K562 (cell line): ENCODE measurements around the gene NOTCH1. TPM values are rescaled to one million over a fixed set of nuclear protein-coding genes. Genes with fewer than 3 reads are reported as not detected.

Experiments used
- ATAC-seq: fragments of 200-7000 bp; cut with Tn5 transposase; 3 replicates; pipeline ENCODE4 v1.9.1; 2020; ENCODE audit warnings: moderate library complexity
- BruUV-seq: library from RNA; stranded (reverse); fragments of 400-500 nt; replicated peaks from 2 replicates; lab custom pipeline; 2021; lab: Mats Ljungman, UMichigan
- CTCF ChIA-PET: fragments of 300-600 bp; formaldehyde crosslinking; extraction: SDS; loops from one replicate; lab custom pipeline; 2021; ENCODE audit warnings: low intra/inter-chr PET ratio; lab: Yijun Ruan, JAX
- POLR2A ChIA-PET: fragments of 300-600, 350-650 bp; sonication (Branson Sonifier 250); formaldehyde crosslinking; extraction: SDS; loops from one replicate; lab custom pipeline; 2021; ENCODE audit warnings: antibody characterized with exemption, inconsistent platforms; lab: Yijun Ruan, JAX
- DNase-seq, 4 experiments: peaks; one replicate each; pipeline versions ENCODE4 v3.0.0 to v3.0.0-alpha.2; 2011 to 2018; ENCODE audit warnings: low spot score in 3 of 4, mixed read lengths in 3 of 4; ENCODE audit errors: extremely low read depth in 1 of 4
- FAIRE-seq: peaks from 2 replicates; lab custom pipeline; 2011; peaks lifted over from hg19 to GRCh38; lab: Jason Lieb, UNC
- H2AFZ ChIP-seq: 2 replicates; pipeline ENCODE4 v1.6.0; 2011; ENCODE audit warnings: low read depth, low read length, control low read depth, inconsistent platforms
- H3K27ac ChIP-seq: fragments of 200-600 bp; 3 replicates; pipeline ENCODE4 v1.8.0; 2011; ENCODE audit warnings: low read depth, mild to moderate bottlenecking, control low read depth, inconsistent platforms, low read length, moderate library complexity, mixed read lengths; ENCODE audit errors: extremely low read depth
- H3K27me3 ChIP-seq, 2 experiments: fragments of 300-600 bp in 1 of 2; 2 replicates in 1 of 2; 3 replicates in 1 of 2; pipeline versions ENCODE4 v1.6.0 to v1.8.0; 2011; ENCODE audit warnings: inconsistent platforms in 2 of 2, low read length in 2 of 2, mild to moderate bottlenecking in 1 of 2, mixed read lengths in 1 of 2, moderate library complexity in 1 of 2; ENCODE audit not compliant: control insufficient read depth in 2 of 2, insufficient read depth in 2 of 2
- H3K36me3 ChIP-seq: fragments of 300-600 bp; 3 replicates; pipeline ENCODE4 v1.8.0; 2011; ENCODE audit warnings: mild to moderate bottlenecking, low read length, inconsistent platforms; ENCODE audit not compliant: control insufficient read depth, insufficient read depth
- H3K4me1 ChIP-seq, 2 experiments: fragments of 200-600 bp in 1 of 2; replicated peaks in 1 of 2; 2 replicates in 1 of 2; 3 replicates in 1 of 2; pipeline versions ENCODE4 v1.5.1 to v1.8.0; 2011; ENCODE audit warnings: inconsistent platforms in 2 of 2, low read length in 2 of 2, mild to moderate bottlenecking in 1 of 2, mixed read lengths in 1 of 2, moderate library complexity in 1 of 2; ENCODE audit not compliant: control insufficient read depth in 2 of 2, insufficient read depth in 2 of 2
- H3K4me2 ChIP-seq: 2 replicates; pipeline ENCODE4 v1.6.1; 2011; ENCODE audit warnings: low read length, control low read depth, inconsistent platforms, mixed read lengths; ENCODE audit not compliant: insufficient read depth
- H3K4me3 ChIP-seq: fragments of 200-600 bp; sonication (generic), shearing (Covaris generic); 2 replicates; pipeline ENCODE4 v1.5.1; 2016; ENCODE audit warnings: control low read depth, inconsistent platforms
- H3K79me2 ChIP-seq: fragments of 200-600 bp; 3 replicates; pipeline ENCODE4 v1.8.0; 2011; ENCODE audit warnings: low read length, inconsistent platforms; ENCODE audit not compliant: control insufficient read depth, insufficient read depth
- H3K9ac ChIP-seq, 2 experiments: 2 replicates each; pipeline versions ENCODE4 v1.6.0 to v1.6.1; 2011; ENCODE audit warnings: low read depth in 2 of 2, low read length in 2 of 2, control low read depth in 1 of 2, inconsistent platforms in 1 of 2, mild to moderate bottlenecking in 1 of 2, mixed read lengths in 1 of 2; ENCODE audit not compliant: insufficient read depth in 1 of 2
- H3K9me1 ChIP-seq: one replicate; pipeline ENCODE4 v1.6.0; 2011; ENCODE audit warnings: inconsistent platforms, mild to moderate bottlenecking, low read length, moderate library complexity; ENCODE audit not compliant: control insufficient read depth, insufficient read depth
- H3K9me3 ChIP-seq: replicated peaks from 2 replicates; pipeline ENCODE4 v1.5.1; 2011; ENCODE audit warnings: low read depth, low read length, inconsistent platforms; ENCODE audit not compliant: control insufficient read depth, insufficient read depth
- H4K20me1 ChIP-seq: replicated peaks from 2 replicates; pipeline ENCODE4 v1.6.1; 2011; ENCODE audit warnings: low read length, inconsistent platforms, mixed read lengths; ENCODE audit not compliant: control insufficient read depth, insufficient read depth
- FUS ChIP-seq: fragments of 200-400 bp; formaldehyde crosslinking; optimal IDR thresholded peaks from 2 replicates; pipeline ENCODE3; 2017; ENCODE audit warnings: low read depth, low read length
- NFRKB ChIP-seq: fragments of 450-650 bp; IDR thresholded peaks from 2 replicates; pipeline ENCODE4 v1.6.1; 2016; ENCODE audit warnings: low read depth
- NR2C2 ChIP-seq, 2 experiments: fragments of 200-800 bp in 1 of 2; sonication (Bioruptor generic) in 1 of 2; sonication (generic) in 1 of 2; formaldehyde crosslinking in 1 of 2; IDR thresholded peaks; 2 replicates each; pipeline versions ENCODE4 v1.6.1 to v1.8.0; 2016 to 2022; ENCODE audit warnings: mild to moderate bottlenecking in 1 of 2, missing compliant biosample characterization in 1 of 2, missing genetic modification characterization in 1 of 2, missing genetic modification reagents in 1 of 2
- PRMT5 ChIP-seq: sonication (generic); formaldehyde crosslinking; IDR thresholded peaks from 2 replicates; pipeline ENCODE4 v1.5.0; 2020; ENCODE audit warnings: missing genetic modification reagents
- SAP30 ChIP-seq: fragments of 200-600 bp; sonication (generic); IDR thresholded peaks from 2 replicates; pipeline ENCODE4 v1.6.1; 2012; ENCODE audit warnings: borderline replicate concordance, low read depth, mild to moderate bottlenecking, moderate library complexity, low read length, control low read depth, inconsistent platforms; ENCODE audit not compliant: insufficient read depth, poor library complexity, severe bottlenecking
- SIN3B ChIP-seq: fragments of 450-650 bp; IDR thresholded peaks from 2 replicates; pipeline ENCODE4 v1.6.1; 2017; ENCODE audit warnings: low read depth, mild to moderate bottlenecking, moderate library complexity
- SMAD4 ChIP-seq: fragments of 250-450 bp; sonication (Bioruptor Pico); conservative IDR thresholded peaks from 2 replicates; pipeline ENCODE4 v1.8.0; 2021; ENCODE audit warnings: inconsistent platforms, mild to moderate bottlenecking, moderate library complexity
- TBP ChIP-seq: optimal IDR thresholded peaks from 2 replicates; pipeline ENCODE3; 2011; ENCODE audit warnings: low read depth, low read length, improper control_type of control experiment
- WGBS: fragments of 100-300 bp; shearing (Covaris generic); methylation state at CpG from one replicate; pipeline ENCODE4 v1.1.6; 2016; ENCODE audit warnings: low coverage, mixed read lengths; ENCODE audit not compliant: insufficient coverage; ENCODE audit errors: missing lambda C conversion rate; 5-methylcytosine and 5-hydroxymethylcytosine counted together
- in situ Hi-C: fragments of 300-500 bp; cut with MboI; formaldehyde crosslinking; loops from 4 replicates; pipeline ENCODE4 v1.15.0; 2018; ENCODE audit warnings: inconsistent platforms, mixed read lengths
- intact Hi-C: fragments of 100-400 bp; cut with micrococcal nuclease; formaldehyde crosslinking; loops from 2 replicates; pipeline ENCODE4 v1.14.2; 2022
- polyA plus RNA-seq, 8 experiments: library from polyadenylated mRNA; depleted of rRNA in 4 of 8; stranded (reverse) in 5 of 8; unstranded in 3 of 8; fragments of >200 nt; fragmentation: Nextera tagmentation in 2 of 8; fragmentation: Illumina TruSeq in 1 of 8; extraction: Ambion mirVana in 2 of 8; extraction: Trizol in 1 of 8; gene quantifications; 2 replicates each; pipeline versions ENCODE4 v1.2.1 to v1.2.3, GENCODE V29; 2011 to 2014; ENCODE audit warnings: inconsistent platforms in 1 of 8, missing spikeins in 1 of 8
- total RNA-seq, 7 experiments: library from RNA; depleted of rRNA in 6 of 7; stranded (reverse); fragments of >200 nt in 6 of 7; fragmentation: Illumina TruSeq in 2 of 7; extraction: Trizol in 2 of 7; gene quantifications; 2 replicates each; pipeline versions ENCODE4 v1.2.1 to v1.2.3, GENCODE V29; 2011 to 2021; ENCODE audit warnings: low replicate concordance in 1 of 7
- TF ChIP-seq, protein P1 (sequence below): fragments of 450-650 bp; conservative IDR thresholded peaks from 2 replicates; pipeline ENCODE4 v1.6.1; 2016; ENCODE audit warnings: missing genetic modification characterization, low read depth, mild to moderate bottlenecking, missing compliant biosample characterization, moderate library complexity
- TF ChIP-seq, protein P2 (sequence below): sonication (generic); formaldehyde crosslinking; IDR thresholded peaks from 2 replicates; pipeline ENCODE4 v1.8.0; 2022; ENCODE audit warnings: mild to moderate bottlenecking, missing genetic modification reagents

NOTCH1 gene
- total and polyA plus RNA-seq, 9 of the 15 experiments (the other 6 are each of a cell fraction or from before 2014, with no cell fraction given), result 0.03 to 31.4 (median 2.3) TPM

DNA sequence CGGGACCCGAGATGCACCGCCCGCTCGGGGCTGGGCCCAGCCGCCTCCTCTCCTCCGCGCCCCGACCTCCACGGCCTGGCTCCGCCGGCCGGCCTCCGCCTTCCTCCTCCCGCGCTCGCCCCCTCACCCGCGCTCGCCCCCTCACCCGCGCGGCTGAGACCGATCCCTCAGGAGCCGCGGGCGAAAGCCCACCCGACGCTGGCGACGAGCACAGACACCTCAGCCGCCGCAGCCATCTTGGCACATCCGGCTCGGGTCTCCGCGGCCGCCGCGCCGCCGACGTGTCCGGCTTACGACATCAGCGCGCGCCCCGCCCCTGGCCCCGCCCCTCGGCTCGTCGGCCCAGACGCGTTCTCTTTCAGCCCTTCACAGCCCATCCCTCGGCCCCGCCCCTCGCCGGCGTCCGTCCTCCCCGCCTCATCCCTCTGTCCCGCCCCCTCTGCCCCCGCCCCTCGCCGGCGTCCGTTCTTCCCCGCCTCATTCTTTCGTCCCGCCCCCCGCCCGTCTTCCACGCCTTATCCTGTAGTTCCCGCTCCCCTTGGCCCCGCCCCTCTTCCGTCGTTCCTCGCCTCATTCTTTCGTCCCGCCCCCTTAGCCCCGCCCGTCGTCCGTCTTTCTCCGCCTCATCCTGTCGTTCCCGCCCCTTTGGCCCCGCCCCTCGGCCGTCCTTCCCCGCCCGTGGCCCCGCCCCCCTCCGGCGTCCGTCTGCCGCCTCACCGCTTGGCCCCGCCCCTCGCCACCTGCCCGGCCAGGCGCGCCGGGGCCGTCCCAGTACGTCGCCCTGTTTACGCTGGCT lies 62.9 kb downstream of the NOTCH1 start, which contains the start of gene SEC16A (continued):
- TF ChIP-seq, protein P1, sequence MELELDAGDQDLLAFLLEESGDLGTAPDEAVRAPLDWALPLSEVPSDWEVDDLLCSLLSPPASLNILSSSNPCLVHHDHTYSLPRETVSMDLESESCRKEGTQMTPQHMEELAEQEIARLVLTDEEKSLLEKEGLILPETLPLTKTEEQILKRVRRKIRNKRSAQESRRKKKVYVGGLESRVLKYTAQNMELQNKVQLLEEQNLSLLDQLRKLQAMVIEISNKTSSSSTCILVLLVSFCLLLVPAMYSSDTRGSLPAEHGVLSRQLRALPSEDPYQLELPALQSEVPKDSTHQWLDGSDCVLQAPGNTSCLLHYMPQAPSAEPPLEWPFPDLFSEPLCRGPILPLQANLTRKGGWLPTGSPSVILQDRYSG, result no peak
- TF ChIP-seq NFRKB (peak; percentile 67), SMAD4 (CRISPR knock-in tag) (peak; percentile 30; the same call in 1 of the 2 replicates), SIN3B (peak; percentile 96), TBP (peak; percentile 84)

DNA sequence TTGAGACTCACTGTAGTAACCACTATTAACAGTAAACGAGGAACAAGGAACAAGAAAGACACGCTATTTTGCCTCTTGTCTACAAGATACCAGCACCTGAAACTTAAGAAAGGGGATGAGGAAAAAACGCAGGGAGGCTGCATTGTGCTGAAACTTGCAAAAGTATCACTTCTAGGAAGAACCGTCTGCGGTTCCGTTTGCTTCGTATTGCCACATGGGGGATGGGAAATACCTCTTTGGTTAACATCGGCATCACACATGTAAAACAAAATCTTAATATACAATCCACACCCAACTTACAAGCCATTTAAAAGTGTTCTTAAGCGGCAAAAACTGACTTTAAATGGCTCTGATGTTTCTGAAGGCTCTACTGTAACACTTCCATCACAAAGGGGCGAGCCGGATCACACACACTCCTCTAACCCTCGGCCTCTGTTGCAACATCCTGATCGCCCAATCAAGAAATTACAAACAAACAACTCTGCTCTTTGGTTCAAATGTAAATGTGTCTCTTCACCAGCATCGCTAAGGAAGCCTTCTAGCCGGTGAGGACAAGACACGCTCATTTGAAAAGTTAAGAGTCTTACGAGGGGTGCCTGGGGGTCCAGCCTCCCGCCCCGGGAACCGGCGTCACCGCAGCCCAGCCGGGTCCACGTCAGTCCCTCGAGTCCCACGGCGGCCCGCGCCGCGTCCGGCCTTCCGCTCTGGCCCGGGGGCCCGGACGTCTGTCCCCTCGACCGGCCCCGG lies 63.6 kb downstream of the NOTCH1 start:
- POLR2A ChIA-PET, result no interaction called here
- no peak for ATAC-seq
- intact Hi-C loops, result no loop called here
- CTCF ChIA-PET, result no interaction called here
- Histone ChIP-seq H4K20me1 (peaks cover 35% of the 10 kb centered on the region), H3K9me1 (no peaks in the 10 kb centered on the region), H3K79me2 (peaks cover 55% of the 10 kb centered on the region), H3K27me3 (peaks cover 0 to 9% of the 10 kb centered on the region in 2 experiments; a peak in 2 of 5 replicates), H3K9ac (peak overlapping the region; percentile 95 to 98), H3K9me3 (no peaks in the 10 kb centered on the region), H3K27ac (peak overlapping the region; percentile 97), H3K4me2 (peak overlapping the region; percentile 97), H3K4me1 (peaks cover 17 to 38% of the 10 kb centered on the region in 2 experiments), H2AFZ (peak overlapping the region; percentile 65; the same call in 1 of the 2 replicates), H3K4me3 (peak overlapping the region; percentile 97), H3K36me3 (peaks cover 31% of the 10 kb centered on the region; the same call in 2 of the 3 replicates)
- TSS peak; percentile 78 for BruUV-seq
- in situ Hi-C loops, result no loop called here
- peak; percentile 74 for FAIRE-seq
- under 1% methylated on average over 32 of the region's 39 CpGs for WGBS
- peak in 1 of 4 experiments; percentile 45 for DNase-seq
- TF ChIP-seq FUS (no peak), SAP30 (peak; percentile 77), PRMT5 (CRISPR knock-in tag) (peak; percentile 41; the same call in 1 of the 2 replicates), NR2C2 (CRISPR knock-in tag; IDR thresholded peaks at IDR 0.05) (no peak), NR2C2 (tag; IDR thresholded peaks at IDR 0.05) (peak; percentile 53; the same call in 1 of the 2 replicates)
- TF ChIP-seq, protein P2, sequence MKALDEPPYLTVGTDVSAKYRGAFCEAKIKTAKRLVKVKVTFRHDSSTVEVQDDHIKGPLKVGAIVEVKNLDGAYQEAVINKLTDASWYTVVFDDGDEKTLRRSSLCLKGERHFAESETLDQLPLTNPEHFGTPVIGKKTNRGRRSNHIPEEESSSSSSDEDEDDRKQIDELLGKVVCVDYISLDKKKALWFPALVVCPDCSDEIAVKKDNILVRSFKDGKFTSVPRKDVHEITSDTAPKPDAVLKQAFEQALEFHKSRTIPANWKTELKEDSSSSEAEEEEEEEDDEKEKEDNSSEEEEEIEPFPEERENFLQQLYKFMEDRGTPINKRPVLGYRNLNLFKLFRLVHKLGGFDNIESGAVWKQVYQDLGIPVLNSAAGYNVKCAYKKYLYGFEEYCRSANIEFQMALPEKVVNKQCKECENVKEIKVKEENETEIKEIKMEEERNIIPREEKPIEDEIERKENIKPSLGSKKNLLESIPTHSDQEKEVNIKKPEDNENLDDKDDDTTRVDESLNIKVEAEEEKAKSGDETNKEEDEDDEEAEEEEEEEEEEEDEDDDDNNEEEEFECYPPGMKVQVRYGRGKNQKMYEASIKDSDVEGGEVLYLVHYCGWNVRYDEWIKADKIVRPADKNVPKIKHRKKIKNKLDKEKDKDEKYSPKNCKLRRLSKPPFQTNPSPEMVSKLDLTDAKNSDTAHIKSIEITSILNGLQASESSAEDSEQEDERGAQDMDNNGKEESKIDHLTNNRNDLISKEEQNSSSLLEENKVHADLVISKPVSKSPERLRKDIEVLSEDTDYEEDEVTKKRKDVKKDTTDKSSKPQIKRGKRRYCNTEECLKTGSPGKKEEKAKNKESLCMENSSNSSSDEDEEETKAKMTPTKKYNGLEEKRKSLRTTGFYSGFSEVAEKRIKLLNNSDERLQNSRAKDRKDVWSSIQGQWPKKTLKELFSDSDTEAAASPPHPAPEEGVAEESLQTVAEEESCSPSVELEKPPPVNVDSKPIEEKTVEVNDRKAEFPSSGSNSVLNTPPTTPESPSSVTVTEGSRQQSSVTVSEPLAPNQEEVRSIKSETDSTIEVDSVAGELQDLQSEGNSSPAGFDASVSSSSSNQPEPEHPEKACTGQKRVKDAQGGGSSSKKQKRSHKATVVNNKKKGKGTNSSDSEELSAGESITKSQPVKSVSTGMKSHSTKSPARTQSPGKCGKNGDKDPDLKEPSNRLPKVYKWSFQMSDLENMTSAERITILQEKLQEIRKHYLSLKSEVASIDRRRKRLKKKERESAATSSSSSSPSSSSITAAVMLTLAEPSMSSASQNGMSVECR, result 0 out of 2 replicates have a peak, but pooled peaks have one; percentile 48
